NT2/D1 (cell line): Measurements from ENCODE around the gene CABLES1.

Experiments used
- SUZ12 ChIP-seq: IDR thresholded peaks from 2 replicates; pipeline ENCODE4 v1.6.1; 2011; ENCODE audit not compliant: insufficient read length, insufficient read depth; ENCODE audit errors: extremely low read depth
- YY1 ChIP-seq: IDR thresholded peaks from 2 replicates; pipeline ENCODE4 v1.6.1; 2011; ENCODE audit not compliant: insufficient read length, insufficient read depth
- ZNF274 ChIP-seq: IDR thresholded peaks from 2 replicates; pipeline ENCODE4 v1.6.1; 2011; ENCODE audit warnings: mild to moderate bottlenecking, low read depth, low read length

- no peak for TF ChIP-seq YY1
- TF ChIP-seq SUZ12: no peak
- no peak for TF ChIP-seq ZNF274
These were observed 21.0 kb upstream of the CABLES1 start for GRCh38 chr18:23114171-23114881.
